Measurements from ENCODE around the gene MAGEB3.
"Not testable (repeated sequence)": the region's sequence is repeated elsewhere in the genome, so short reads cannot be mapped to it uniquely, and the experiment has no call there.

The MAGEB3 gene, protein sequence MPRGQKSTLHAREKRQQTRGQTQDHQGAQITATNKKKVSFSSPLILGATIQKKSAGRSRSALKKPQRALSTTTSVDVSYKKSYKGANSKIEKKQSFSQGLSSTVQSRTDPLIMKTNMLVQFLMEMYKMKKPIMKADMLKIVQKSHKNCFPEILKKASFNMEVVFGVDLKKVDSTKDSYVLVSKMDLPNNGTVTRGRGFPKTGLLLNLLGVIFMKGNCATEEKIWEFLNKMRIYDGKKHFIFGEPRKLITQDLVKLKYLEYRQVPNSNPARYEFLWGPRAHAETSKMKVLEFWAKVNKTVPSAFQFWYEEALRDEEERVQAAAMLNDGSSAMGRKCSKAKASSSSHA

GRCh38 chrX:30230395-30230794, at the start of gene MAGEB3:
Gene MAGEB3 (plus strand): TSS chrX:30230657. CDS start chrX:30235925, 5,268 bp downstream.
- no peak within 1 kb of the TSS for H3K4me3 ChIP-seq (ENCODE audit: low read depth, low read length)
- no peaks in the 10 kb centered on the region for H3K36me3 ChIP-seq (ENCODE audit: control insufficient read depth, insufficient read depth, low read length)
- no peaks in the 10 kb centered on the region for H3K27me3 ChIP-seq (ENCODE audit: control insufficient read depth, insufficient read depth, low read length)
- H3K4me1 ChIP-seq (ENCODE audit: control insufficient read depth, insufficient read depth, low read length): peaks cover 20% of the 10 kb centered on the region
- no peak within 1 kb of the TSS for H3K27ac ChIP-seq (ENCODE audit: low read depth, low read length)
- no peak within 1 kb of the TSS for H3K9ac ChIP-seq (ENCODE audit: low read depth, low read length)
- no peaks in the 10 kb centered on the region for H3K9me3 ChIP-seq (ENCODE audit: control insufficient read depth, insufficient read depth, low read length)

- no peak overlapping the region for H3K4me3 ChIP-seq (ENCODE audit: low read depth, low read length)
- peaks cover 13% of the 10 kb centered on the region for H3K4me1 ChIP-seq (ENCODE audit: control insufficient read depth, insufficient read depth, low read length)
- no peaks in the 10 kb centered on the region for H3K36me3 ChIP-seq (ENCODE audit: control insufficient read depth, insufficient read depth, low read length)
- peaks cover 7% of the 10 kb centered on the region; the same call in 1 of the 2 replicates for H3K27me3 ChIP-seq (ENCODE audit: control insufficient read depth, insufficient read depth, low read length)
- no peak overlapping the region for H3K9ac ChIP-seq (ENCODE audit: low read depth, low read length)
- no peak overlapping the region for H3K27ac ChIP-seq (ENCODE audit: low read depth, low read length)
- no peaks in the 10 kb centered on the region for H3K9me3 ChIP-seq (ENCODE audit: control insufficient read depth, insufficient read depth, low read length)
Observed at GRCh38 chrX:30181353-30181752, 49.1 kb upstream of the MAGEB3 start.

DNA sequence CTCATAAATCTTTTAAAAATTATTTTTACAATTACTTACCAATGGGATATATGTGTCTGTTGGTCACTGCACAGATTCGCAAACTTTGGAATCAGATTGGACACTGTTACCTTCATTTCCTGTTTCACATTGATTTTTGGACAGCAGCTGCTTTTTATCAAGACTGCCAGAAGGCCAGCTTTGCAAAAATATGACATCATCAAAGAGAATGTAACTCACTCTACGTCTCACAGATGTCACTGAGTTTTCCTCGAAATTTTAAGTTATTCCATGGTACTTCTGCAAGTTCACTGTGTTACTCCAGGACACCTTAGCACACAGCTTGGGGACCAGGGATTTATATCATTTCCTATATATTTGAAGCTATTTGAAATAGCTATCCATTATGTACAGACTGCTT, 46.9 kb upstream of the MAGEB3 start:
- Histone ChIP-seq H3K36me3 (ENCODE audit: control insufficient read depth, insufficient read depth, low read length) (no peaks in the 10 kb centered on the region), H3K27ac (ENCODE audit: low read depth, low read length) (no peak overlapping the region), H3K9ac (ENCODE audit: low read depth, low read length) (no peak overlapping the region), H3K9me3 (ENCODE audit: control insufficient read depth, insufficient read depth, low read length) (no peaks in the 10 kb centered on the region), H3K4me3 (ENCODE audit: low read depth, low read length) (no peak overlapping the region), H3K4me1 (ENCODE audit: control insufficient read depth, insufficient read depth, low read length) (peaks cover 13% of the 10 kb centered on the region), H3K27me3 (ENCODE audit: control insufficient read depth, insufficient read depth, low read length) (peaks cover 7% of the 10 kb centered on the region; the same call in 1 of the 2 replicates)

- no peak overlapping the region for H3K4me3 ChIP-seq (ENCODE audit: low read depth, low read length)
- H3K36me3 ChIP-seq (ENCODE audit: control insufficient read depth, insufficient read depth, low read length): no peaks in the 10 kb centered on the region
- peaks cover 3% of the 10 kb centered on the region for H3K4me1 ChIP-seq (ENCODE audit: control insufficient read depth, insufficient read depth, low read length)
- no peaks in the 10 kb centered on the region for H3K9me3 ChIP-seq (ENCODE audit: control insufficient read depth, insufficient read depth, low read length)
- H3K27ac ChIP-seq (ENCODE audit: low read depth, low read length): no peak overlapping the region
- H3K27me3 ChIP-seq (ENCODE audit: control insufficient read depth, insufficient read depth, low read length): no peaks in the 10 kb centered on the region
- H3K9ac ChIP-seq (ENCODE audit: low read depth, low read length): no peak overlapping the region
Observed at GRCh38 chrX:30190426-30190825, 40.0 kb upstream of the MAGEB3 start.

- H3K36me3 ChIP-seq (ENCODE audit: control insufficient read depth, insufficient read depth, low read length); H3K27me3 ChIP-seq (ENCODE audit: control insufficient read depth, insufficient read depth, low read length); H3K9ac ChIP-seq (ENCODE audit: low read depth, low read length); H3K27ac ChIP-seq (ENCODE audit: low read depth, low read length); H3K9me3 ChIP-seq (ENCODE audit: control insufficient read depth, insufficient read depth, low read length); H3K4me3 ChIP-seq (ENCODE audit: low read depth, low read length): not testable (repeated sequence)
- H3K4me1 ChIP-seq (ENCODE audit: control insufficient read depth, insufficient read depth, low read length): peaks cover 24% of the 10 kb centered on the region
Observed at GRCh38 chrX:30193910-30194309, 36.5 kb upstream of the MAGEB3 start.

GRCh38 chrX:30196322-30196721, 34.1 kb upstream of the MAGEB3 start:
- Histone ChIP-seq H3K9ac (ENCODE audit: low read depth, low read length) (no peak overlapping the region), H3K4me1 (ENCODE audit: control insufficient read depth, insufficient read depth, low read length) (peaks cover 24% of the 10 kb centered on the region), H3K9me3 (ENCODE audit: control insufficient read depth, insufficient read depth, low read length) (no peaks in the 10 kb centered on the region), H3K27ac (ENCODE audit: low read depth, low read length) (no peak overlapping the region), H3K36me3 (ENCODE audit: control insufficient read depth, insufficient read depth, low read length) (no peaks in the 10 kb centered on the region), H3K4me3 (ENCODE audit: low read depth, low read length) (no peak overlapping the region), H3K27me3 (ENCODE audit: control insufficient read depth, insufficient read depth, low read length) (no peaks in the 10 kb centered on the region)

DNA sequence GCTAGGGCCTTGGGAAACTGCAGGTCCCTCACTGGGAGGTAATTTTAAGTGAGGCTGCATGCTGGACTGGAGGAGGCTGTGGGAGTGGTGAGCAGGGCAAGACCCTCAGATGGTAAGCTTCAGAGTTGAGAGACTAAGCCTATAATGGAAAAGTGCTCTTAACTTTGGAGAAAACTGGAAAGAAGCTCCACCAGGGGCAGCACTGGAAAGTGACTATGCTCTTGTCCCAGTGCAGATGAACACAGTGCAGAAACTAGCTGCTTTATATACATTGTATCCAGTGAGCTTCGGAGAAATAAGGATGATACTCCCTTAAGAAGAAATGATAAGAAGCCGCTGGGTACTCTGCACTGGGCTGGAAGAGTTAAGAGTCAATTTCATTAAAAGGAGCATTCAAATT, 18.3 kb upstream of the MAGEB3 start:
- Histone ChIP-seq H3K36me3 (ENCODE audit: control insufficient read depth, insufficient read depth, low read length) (no peaks in the 10 kb centered on the region), H3K27ac (ENCODE audit: low read depth, low read length) (no peak overlapping the region), H3K4me1 (ENCODE audit: control insufficient read depth, insufficient read depth, low read length) (no peaks in the 10 kb centered on the region), H3K9me3 (ENCODE audit: control insufficient read depth, insufficient read depth, low read length) (peaks cover 3% of the 10 kb centered on the region; the same call in 1 of the 2 replicates), H3K4me3 (ENCODE audit: low read depth, low read length) (no peak overlapping the region), H3K9ac (ENCODE audit: low read depth, low read length) (no peak overlapping the region), H3K27me3 (ENCODE audit: control insufficient read depth, insufficient read depth, low read length) (no peaks in the 10 kb centered on the region; the same call in 1 of the 2 replicates)

DNA sequence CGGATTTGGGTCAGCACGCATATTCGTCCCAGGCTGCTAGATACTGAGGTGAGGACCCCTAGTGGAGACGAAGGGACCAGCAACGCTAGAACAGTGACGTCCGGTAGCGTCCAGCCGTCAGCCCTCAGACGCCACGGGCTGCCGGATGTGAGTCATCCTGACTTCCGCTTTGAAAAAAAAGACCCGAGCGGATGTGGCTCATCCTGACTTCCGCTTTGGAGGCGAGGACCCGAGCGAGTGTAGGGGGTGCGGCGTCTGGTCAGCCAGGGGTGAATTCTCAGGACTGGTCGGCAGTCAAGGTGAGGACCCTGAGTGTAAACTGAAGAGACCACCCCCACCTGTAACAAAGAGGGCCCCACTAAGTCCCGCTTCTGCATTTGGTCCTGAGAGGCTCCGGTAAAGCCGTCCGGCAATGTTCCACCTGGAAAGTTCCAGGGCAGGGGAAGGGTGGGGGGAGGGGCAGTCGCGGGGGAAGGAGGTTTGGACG, 15.1 kb upstream of the MAGEB3 start, which contains the start of gene MAGEB2:
Gene MAGEB2 (plus strand): TSS at position 207 of the 487 bp plus-strand sequence. CDS start 3,018 bp downstream, outside the sequence.
- H3K9me3 ChIP-seq (ENCODE audit: control insufficient read depth, insufficient read depth, low read length): peaks cover 3% of the 10 kb centered on the region; the same call in 1 of the 2 replicates
- no peaks in the 10 kb centered on the region for H3K36me3 ChIP-seq (ENCODE audit: control insufficient read depth, insufficient read depth, low read length)
- no peaks in the 10 kb centered on the region; the same call in 1 of the 2 replicates for H3K27me3 ChIP-seq (ENCODE audit: control insufficient read depth, insufficient read depth, low read length)
- no peak within 1 kb of the TSS for H3K27ac ChIP-seq (ENCODE audit: low read depth, low read length)
- no peak within 1 kb of the TSS for H3K9ac ChIP-seq (ENCODE audit: low read depth, low read length)
- H3K4me1 ChIP-seq (ENCODE audit: control insufficient read depth, insufficient read depth, low read length): peaks cover 19% of the 10 kb centered on the region
- H3K4me3 ChIP-seq (ENCODE audit: low read depth, low read length): no peak within 1 kb of the TSS

- Histone ChIP-seq H3K27ac (ENCODE audit: low read depth, low read length) (no peak overlapping the region), H3K27me3 (ENCODE audit: control insufficient read depth, insufficient read depth, low read length) (no peaks in the 10 kb centered on the region; the same call in 1 of the 2 replicates), H3K9ac (ENCODE audit: low read depth, low read length) (no peak overlapping the region), H3K36me3 (ENCODE audit: control insufficient read depth, insufficient read depth, low read length) (no peaks in the 10 kb centered on the region), H3K4me3 (ENCODE audit: low read depth, low read length) (no peak overlapping the region), H3K4me1 (ENCODE audit: control insufficient read depth, insufficient read depth, low read length) (peaks cover 28% of the 10 kb centered on the region), H3K9me3 (ENCODE audit: control insufficient read depth, insufficient read depth, low read length) (peaks cover 3% of the 10 kb centered on the region; the same call in 1 of the 2 replicates)
Observed at GRCh38 chrX:30217465-30217864, 13.0 kb upstream of the MAGEB3 start.

DNA sequence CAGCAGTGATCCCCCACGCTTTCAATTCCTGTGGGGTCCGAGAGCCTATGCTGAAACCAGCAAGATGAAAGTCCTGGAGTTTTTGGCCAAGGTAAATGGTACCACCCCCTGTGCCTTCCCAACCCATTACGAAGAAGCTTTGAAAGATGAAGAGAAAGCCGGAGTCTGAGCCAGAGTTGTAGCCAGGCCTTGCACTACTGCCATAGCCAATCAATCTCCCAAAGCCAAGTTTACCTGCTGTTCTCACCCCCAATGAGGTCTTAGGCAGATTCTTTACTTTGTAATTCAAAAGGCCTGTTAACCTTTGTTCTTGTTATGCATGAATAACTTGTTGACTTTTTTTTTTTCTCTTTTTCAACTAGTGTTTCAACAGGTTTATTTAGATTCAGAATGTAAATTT, 11.1 kb upstream of the MAGEB3 start:
- Histone ChIP-seq H3K9ac (ENCODE audit: low read depth, low read length) (no peak overlapping the region), H3K9me3 (ENCODE audit: control insufficient read depth, insufficient read depth, low read length) (peaks cover 3% of the 10 kb centered on the region; the same call in 1 of the 2 replicates), H3K4me1 (ENCODE audit: control insufficient read depth, insufficient read depth, low read length) (peaks cover 28% of the 10 kb centered on the region), H3K36me3 (ENCODE audit: control insufficient read depth, insufficient read depth, low read length) (no peaks in the 10 kb centered on the region), H3K27me3 (ENCODE audit: control insufficient read depth, insufficient read depth, low read length) (no peaks in the 10 kb centered on the region), H3K4me3 (ENCODE audit: low read depth, low read length) (peak overlapping the region; percentile 26; the same call in 1 of the 2 replicates), H3K27ac (ENCODE audit: low read depth, low read length) (peak overlapping the region; percentile 76)

DNA sequence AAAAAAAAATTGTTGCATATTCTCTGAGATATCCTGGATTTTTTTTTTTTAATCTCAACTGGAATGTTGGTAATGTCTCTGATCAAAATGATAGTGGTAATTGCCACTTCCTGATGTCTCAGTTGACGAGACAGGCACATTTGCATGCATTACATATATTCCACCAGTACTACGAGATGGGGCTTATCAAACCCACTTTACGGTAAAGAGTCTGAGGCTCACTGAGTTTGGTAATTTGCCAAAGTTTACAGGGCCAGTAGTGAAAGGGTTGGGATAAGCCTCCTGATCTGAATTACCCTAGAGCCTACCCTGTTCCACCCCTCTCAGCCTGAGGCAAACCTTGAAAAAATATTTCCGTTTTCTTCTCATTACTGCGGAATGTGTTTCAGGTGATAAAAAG, 9.8 kb upstream of the MAGEB3 start:
- Histone ChIP-seq H3K4me1 (ENCODE audit: control insufficient read depth, insufficient read depth, low read length) (peaks cover 28% of the 10 kb centered on the region), H3K4me3 (ENCODE audit: low read depth, low read length) (no peak overlapping the region; the same call in 1 of the 2 replicates), H3K27me3 (ENCODE audit: control insufficient read depth, insufficient read depth, low read length) (no peaks in the 10 kb centered on the region), H3K27ac (ENCODE audit: low read depth, low read length) (no peak overlapping the region), H3K9ac (ENCODE audit: low read depth, low read length) (no peak overlapping the region), H3K9me3 (ENCODE audit: control insufficient read depth, insufficient read depth, low read length) (no peaks in the 10 kb centered on the region), H3K36me3 (ENCODE audit: control insufficient read depth, insufficient read depth, low read length) (no peaks in the 10 kb centered on the region)
